Measurements from ENCODE around the gene SPI1. TPM values are rescaled to one million over a fixed set of nuclear protein-coding genes. Genes with fewer than 3 reads are reported as not detected.

SPI1 gene
- total RNA-seq, 1 donor from 2014 or later: 295 TPM

GRCh38 chr11:47366020-47366490 lies 12.3 kb downstream of the SPI1 start:
- ATAC-seq (no peak), DNase-seq (no peak)
- H3K27ac ChIP-seq: no peak overlapping the region
- intact Hi-C loops (cut with DNase I): no loop called here
- TF ChIP-seq CTCF (IDR thresholded peaks at IDR 0.05): no peak
- H3K27me3 ChIP-seq (ENCODE audit: low read depth): no peaks in the 10 kb centered on the region
- no peak overlapping the region for H3K4me3 ChIP-seq
- no peaks in the 10 kb centered on the region for H3K4me1 ChIP-seq
- peaks cover 6% of the 10 kb centered on the region for H3K36me3 ChIP-seq
- no peaks in the 10 kb centered on the region for H3K9me3 ChIP-seq

- peaks cover 7% of the 10 kb centered on the region for H3K4me1 ChIP-seq
- no peak overlapping the region for H3K4me3 ChIP-seq
- DNase-seq (no peak), ATAC-seq (no peak)
- TF ChIP-seq CTCF (IDR thresholded peaks at IDR 0.05): no peak
- H3K36me3 ChIP-seq: no peaks in the 10 kb centered on the region
- H3K27ac ChIP-seq: no peak overlapping the region
- intact Hi-C loops (cut with DNase I): no loop called here
- no peaks in the 10 kb centered on the region for H3K27me3 ChIP-seq (ENCODE audit: low read depth)
- no peaks in the 10 kb centered on the region for H3K9me3 ChIP-seq
Observed at GRCh38 chr11:47361419-47361818, 16.9 kb downstream of the SPI1 start.

- TF ChIP-seq CTCF (IDR thresholded peaks at IDR 0.05): no peak
- DNase-seq: no peak
- H3K4me1 ChIP-seq: peaks cover 7% of the 10 kb centered on the region
- H3K4me3 ChIP-seq: no peak overlapping the region
- H3K36me3 ChIP-seq: no peaks in the 10 kb centered on the region
- intact Hi-C loops (cut with DNase I): no loop called here
- ATAC-seq: no peak
- H3K9me3 ChIP-seq: no peaks in the 10 kb centered on the region
- no peak overlapping the region for H3K27ac ChIP-seq
- no peaks in the 10 kb centered on the region for H3K27me3 ChIP-seq (ENCODE audit: low read depth)
Observed at GRCh38 chr11:47360341-47360740, 18.0 kb downstream of the SPI1 start.

GRCh38 chr11:47359586-47359985 lies 18.8 kb downstream of the SPI1 start:
- H3K27me3 ChIP-seq (ENCODE audit: low read depth): no peaks in the 10 kb centered on the region
- peaks cover 11% of the 10 kb centered on the region for H3K4me1 ChIP-seq
- H3K4me3 ChIP-seq: no peak overlapping the region
- intact Hi-C loops (cut with DNase I): no loop called here
- DNase-seq: peak; percentile 50
- no peak for TF ChIP-seq CTCF (IDR thresholded peaks at IDR 0.05)
- no peaks in the 10 kb centered on the region for H3K36me3 ChIP-seq
- H3K9me3 ChIP-seq: no peaks in the 10 kb centered on the region
- H3K27ac ChIP-seq: no peak overlapping the region
- no peak for ATAC-seq

GRCh38 chr11:47359162-47359561 lies 19.2 kb downstream of the SPI1 start:
- Histone ChIP-seq H3K4me1 (peaks cover 11% of the 10 kb centered on the region), H3K9me3 (no peaks in the 10 kb centered on the region), H3K4me3 (no peak overlapping the region), H3K27me3 (ENCODE audit: low read depth) (no peaks in the 10 kb centered on the region), H3K27ac (no peak overlapping the region), H3K36me3 (no peaks in the 10 kb centered on the region)
- intact Hi-C loops (cut with DNase I): no loop called here
- no peak for TF ChIP-seq CTCF (IDR thresholded peaks at IDR 0.05)
- DNase-seq (peak; percentile 16), ATAC-seq (no peak)

GRCh38 chr11:47358731-47359051 lies 19.7 kb downstream of the SPI1 start:
- H3K27ac ChIP-seq: no peak overlapping the region
- H3K36me3 ChIP-seq: no peaks in the 10 kb centered on the region
- ATAC-seq: no peak
- no peak for TF ChIP-seq CTCF (IDR thresholded peaks at IDR 0.05)
- peaks cover 11% of the 10 kb centered on the region for H3K4me1 ChIP-seq
- H3K27me3 ChIP-seq (ENCODE audit: low read depth): no peaks in the 10 kb centered on the region
- no peak overlapping the region for H3K4me3 ChIP-seq
- intact Hi-C loops (cut with DNase I): no loop called here
- H3K9me3 ChIP-seq: no peaks in the 10 kb centered on the region
- peak; percentile 30 for DNase-seq
